ENCODE measurements around the gene GDAP2. TPM values are rescaled to one million over a fixed set of nuclear protein-coding genes. Genes with fewer than 3 reads are reported as not detected.

The GDAP2 gene
- total RNA-seq, 1 donor from 2014 or later: 21.5 TPM

DNA sequence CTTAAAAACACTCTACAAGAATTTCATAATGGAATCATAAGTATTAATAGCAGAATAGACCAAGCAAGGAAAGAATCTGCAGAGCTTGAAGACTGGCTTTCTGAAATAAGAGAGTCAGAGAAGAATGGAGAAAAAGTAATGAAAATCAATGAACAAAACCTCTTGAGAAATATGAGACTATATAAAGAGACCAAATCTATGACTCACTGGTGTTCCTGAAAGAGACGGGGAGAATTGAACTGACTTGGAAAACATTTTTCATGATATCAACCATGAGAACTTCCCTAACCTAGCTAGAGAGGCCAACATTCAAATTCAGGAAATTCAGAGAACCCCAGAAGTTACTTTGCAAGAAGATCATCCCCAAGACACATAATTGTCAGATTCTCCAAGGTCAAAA, 85.6 kb downstream of the GDAP2 start:
- Mint-ChIP-seq H3K4me1 (ENCODE audit: unreplicated experiment) (no peaks in the 10 kb centered on the region), H3K4me3 (ENCODE audit: unreplicated experiment) (no peak overlapping the region), H3K9me3 (ENCODE audit: unreplicated experiment) (no peaks in the 10 kb centered on the region), H3K36me3 (ENCODE audit: low read depth, unreplicated experiment) (peaks cover 5% of the 10 kb centered on the region), H3K27ac (ENCODE audit: unreplicated experiment) (no peak overlapping the region), H3K27me3 (ENCODE audit: unreplicated experiment) (no peaks in the 10 kb centered on the region)
- TF ChIP-seq, protein P1, sequence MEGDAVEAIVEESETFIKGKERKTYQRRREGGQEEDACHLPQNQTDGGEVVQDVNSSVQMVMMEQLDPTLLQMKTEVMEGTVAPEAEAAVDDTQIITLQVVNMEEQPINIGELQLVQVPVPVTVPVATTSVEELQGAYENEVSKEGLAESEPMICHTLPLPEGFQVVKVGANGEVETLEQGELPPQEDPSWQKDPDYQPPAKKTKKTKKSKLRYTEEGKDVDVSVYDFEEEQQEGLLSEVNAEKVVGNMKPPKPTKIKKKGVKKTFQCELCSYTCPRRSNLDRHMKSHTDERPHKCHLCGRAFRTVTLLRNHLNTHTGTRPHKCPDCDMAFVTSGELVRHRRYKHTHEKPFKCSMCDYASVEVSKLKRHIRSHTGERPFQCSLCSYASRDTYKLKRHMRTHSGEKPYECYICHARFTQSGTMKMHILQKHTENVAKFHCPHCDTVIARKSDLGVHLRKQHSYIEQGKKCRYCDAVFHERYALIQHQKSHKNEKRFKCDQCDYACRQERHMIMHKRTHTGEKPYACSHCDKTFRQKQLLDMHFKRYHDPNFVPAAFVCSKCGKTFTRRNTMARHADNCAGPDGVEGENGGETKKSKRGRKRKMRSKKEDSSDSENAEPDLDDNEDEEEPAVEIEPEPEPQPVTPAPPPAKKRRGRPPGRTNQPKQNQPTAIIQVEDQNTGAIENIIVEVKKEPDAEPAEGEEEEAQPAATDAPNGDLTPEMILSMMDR (IDR thresholded peaks at IDR 0.05; ENCODE audit: unreplicated experiment): no peak
- DNase-seq (ENCODE audit: low spot score): no peak

DNA sequence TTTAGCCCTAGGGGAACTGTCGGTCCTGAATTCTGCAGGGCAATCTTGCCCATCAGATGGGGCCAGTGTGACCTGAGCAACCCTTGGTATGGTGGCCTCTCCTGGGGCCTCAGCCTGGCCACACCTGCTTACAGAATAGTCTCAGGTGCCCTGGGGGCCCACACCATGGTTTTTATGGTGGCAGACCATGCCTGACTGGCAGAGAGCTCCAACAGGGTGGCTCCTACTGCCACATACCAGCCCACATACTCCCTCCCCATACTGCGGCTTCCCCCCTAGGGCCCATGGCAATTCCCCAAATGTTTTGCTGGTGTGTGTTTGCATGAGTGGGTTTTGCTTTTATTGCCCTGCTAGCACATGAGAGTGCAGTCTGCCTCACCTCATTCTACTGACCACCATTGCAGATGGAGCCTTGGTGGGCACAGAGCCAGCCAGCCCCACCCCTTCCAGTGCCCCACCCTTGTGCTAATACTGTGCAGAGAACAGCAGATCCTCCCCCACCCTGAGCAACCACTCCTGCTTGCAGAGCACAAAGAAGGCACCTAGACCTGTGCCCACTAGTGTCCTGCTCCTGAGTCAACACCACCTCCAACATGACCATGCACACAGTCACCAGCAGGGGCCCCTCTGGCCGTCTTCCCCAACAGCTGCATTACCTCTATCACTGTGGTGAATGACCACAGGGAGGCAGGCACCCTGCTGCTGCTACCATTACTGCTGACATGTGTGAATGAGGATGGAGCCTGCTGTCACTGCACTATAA, 86.8 kb downstream of the GDAP2 start:
- H3K27ac Mint-ChIP-seq (ENCODE audit: unreplicated experiment): no peak overlapping the region
- H3K36me3 Mint-ChIP-seq (ENCODE audit: low read depth, unreplicated experiment): peaks cover 5% of the 10 kb centered on the region
- peak; percentile 8 for DNase-seq (ENCODE audit: low spot score)
- TF ChIP-seq, protein P1 (IDR thresholded peaks at IDR 0.05; ENCODE audit: unreplicated experiment): peak; percentile 25
- no peaks in the 10 kb centered on the region for H3K27me3 Mint-ChIP-seq (ENCODE audit: unreplicated experiment)
- no peaks in the 10 kb centered on the region for H3K4me1 Mint-ChIP-seq (ENCODE audit: unreplicated experiment)
- no peaks in the 10 kb centered on the region for H3K9me3 Mint-ChIP-seq (ENCODE audit: unreplicated experiment)
- H3K4me3 Mint-ChIP-seq (ENCODE audit: unreplicated experiment): no peak overlapping the region

DNA sequence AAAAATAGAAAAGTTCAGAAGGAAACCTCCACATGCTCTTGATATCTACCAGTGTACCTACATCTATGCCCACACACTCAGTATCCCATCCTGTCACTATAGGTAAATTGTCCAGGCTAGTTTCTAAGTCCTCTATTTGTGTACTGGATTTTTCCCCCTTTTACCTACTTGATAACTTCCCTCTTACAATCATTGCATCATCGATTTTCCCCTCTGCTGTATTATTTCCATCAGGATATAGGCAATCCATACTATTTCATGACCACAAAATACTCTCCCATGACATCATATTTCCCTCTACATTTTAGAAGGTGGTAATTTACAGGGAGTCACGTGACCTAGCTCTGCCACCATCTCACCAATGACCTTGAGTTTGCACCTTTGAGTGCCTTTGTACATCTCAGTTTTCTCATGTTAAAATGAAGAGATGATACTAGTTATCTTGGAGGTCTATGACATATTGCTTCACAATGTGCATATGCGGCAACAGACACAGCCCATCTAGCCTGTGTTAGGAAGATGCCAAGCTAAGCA, 88.2 kb downstream of the GDAP2 start:
- Mint-ChIP-seq H3K27ac (ENCODE audit: unreplicated experiment) (no peak overlapping the region), H3K4me1 (ENCODE audit: unreplicated experiment) (no peaks in the 10 kb centered on the region), H3K27me3 (ENCODE audit: unreplicated experiment) (no peaks in the 10 kb centered on the region), H3K9me3 (ENCODE audit: unreplicated experiment) (no peaks in the 10 kb centered on the region), H3K36me3 (ENCODE audit: low read depth, unreplicated experiment) (peaks cover 5% of the 10 kb centered on the region), H3K4me3 (ENCODE audit: unreplicated experiment) (no peak overlapping the region)
- TF ChIP-seq, protein P1 (IDR thresholded peaks at IDR 0.05; ENCODE audit: unreplicated experiment): no peak
- no peak for DNase-seq (ENCODE audit: low spot score)

DNA sequence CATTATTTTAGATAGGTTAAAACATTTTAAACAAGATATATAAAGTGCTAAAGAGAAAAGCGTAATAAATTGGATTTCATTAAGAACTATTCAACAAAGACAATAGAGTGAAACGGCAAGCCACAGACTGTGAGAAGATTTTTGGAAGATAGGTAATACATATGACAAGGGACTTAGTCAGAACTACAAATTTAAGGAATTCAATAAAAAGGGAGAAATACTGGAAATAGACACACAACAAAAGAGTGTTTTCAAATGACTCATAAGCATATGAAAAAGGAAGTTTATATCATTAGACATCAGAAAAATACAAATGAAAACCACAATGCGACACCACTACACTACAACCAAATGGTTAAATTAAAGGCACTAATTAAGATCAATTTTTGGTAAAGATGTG, 90.5 kb downstream of the GDAP2 start:
- Mint-ChIP-seq H3K27me3 (ENCODE audit: unreplicated experiment) (no peaks in the 10 kb centered on the region), H3K9me3 (ENCODE audit: unreplicated experiment) (no peaks in the 10 kb centered on the region), H3K4me1 (ENCODE audit: unreplicated experiment) (no peaks in the 10 kb centered on the region)

DNA sequence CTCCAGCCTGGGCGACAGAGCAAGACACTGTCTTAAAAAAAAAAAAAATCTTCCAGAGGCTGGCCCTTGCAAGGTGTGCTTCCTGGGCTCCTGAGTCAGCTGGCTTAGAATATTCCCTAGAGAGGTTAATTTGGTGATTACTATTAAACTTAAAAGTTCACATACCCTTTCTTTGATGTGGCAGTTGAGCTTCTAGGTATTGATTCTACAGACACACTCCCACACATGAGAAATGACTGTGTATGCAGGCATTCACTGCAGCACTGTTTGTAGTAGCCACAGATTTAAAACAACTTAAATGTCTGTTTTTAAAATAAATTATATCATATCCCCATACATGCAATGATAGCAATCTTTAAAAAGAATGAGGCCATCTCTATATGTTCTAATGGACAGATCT, 93.4 kb downstream of the GDAP2 start:
- Mint-ChIP-seq H3K9me3 (ENCODE audit: unreplicated experiment) (no peaks in the 10 kb centered on the region), H3K27me3 (ENCODE audit: unreplicated experiment) (no peaks in the 10 kb centered on the region), H3K4me1 (ENCODE audit: unreplicated experiment) (no peaks in the 10 kb centered on the region), H3K36me3 (ENCODE audit: low read depth, unreplicated experiment) (no peaks in the 10 kb centered on the region), H3K4me3 (ENCODE audit: unreplicated experiment) (no peak overlapping the region), H3K27ac (ENCODE audit: unreplicated experiment) (no peak overlapping the region)
- TF ChIP-seq, protein P1 (IDR thresholded peaks at IDR 0.05; ENCODE audit: unreplicated experiment): no peak
- DNase-seq (ENCODE audit: low spot score): no peak

More for the DNA sequence above, 90.5 kb downstream of the GDAP2 start:
- TF ChIP-seq, protein P1 (IDR thresholded peaks at IDR 0.05; ENCODE audit: unreplicated experiment): no peak
- DNase-seq (ENCODE audit: low spot score): no peak
- peaks cover 5% of the 10 kb centered on the region for H3K36me3 Mint-ChIP-seq (ENCODE audit: low read depth, unreplicated experiment)
- no peak overlapping the region for H3K27ac Mint-ChIP-seq (ENCODE audit: unreplicated experiment)
- H3K4me3 Mint-ChIP-seq (ENCODE audit: unreplicated experiment): no peak overlapping the region

Data from endothelial cell (in vitro differentiated cells).